Endothelial cell of umbilical vein (primary cell): ENCODE results near the gene RETREG2. TPM values are rescaled to one million over a fixed set of nuclear protein-coding genes. Genes with fewer than 3 reads are reported as not detected.

ENCODE experiments used
- BruUV-seq: library from RNA; stranded (reverse); fragments of 400-500 nt; replicated peaks from 2 replicates; lab custom pipeline; 2021; lab: Mats Ljungman, UMichigan
- CTCF ChIA-PET: fragments of 300-600, 350-600 bp; sonication (Branson Sonifier 250); formaldehyde crosslinking; loops from one replicate; lab custom pipeline; 2021; ENCODE audit warnings: antibody characterized with exemption, inconsistent platforms; lab: Charles Lee
- POLR2A ChIA-PET: fragments of 300-600, 350-600 bp; sonication (Branson Sonifier 250); formaldehyde crosslinking; loops from one replicate; lab custom pipeline; 2021; ENCODE audit warnings: antibody characterized with exemption, inconsistent platforms; lab: Charles Lee
- DNase-seq: peaks from one replicate; pipeline ENCODE4 v3.0.0-alpha.2; 2011; ENCODE audit warnings: low read depth, low spot score
- FAIRE-seq: peaks from 2 replicates; lab custom pipeline; 2011; peaks lifted over from hg19 to GRCh38; lab: Jason Lieb, UNC
- H2AFZ ChIP-seq: 2 replicates; pipeline ENCODE4 v1.6.0; 2012; ENCODE audit warnings: low read depth, low read length, control low read depth, inconsistent platforms
- H3K27ac ChIP-seq: 2 replicates; pipeline ENCODE4 v1.5.1; 2011; ENCODE audit warnings: low read depth, mild to moderate bottlenecking, control low read depth, low read length, moderate library complexity; ENCODE audit not compliant: insufficient read depth
- H3K27me3 ChIP-seq, 2 experiments: 2 replicates each; pipeline versions ENCODE4 v1.6.0 to v1.6.1; 2011; ENCODE audit warnings: low read length in 2 of 2, mixed read lengths in 1 of 2; ENCODE audit not compliant: control insufficient read depth in 2 of 2, insufficient read depth in 2 of 2
- H3K36me3 ChIP-seq, 2 experiments: 2 replicates in 1 of 2; 3 replicates in 1 of 2; pipeline ENCODE4 v1.5.1; 2011; ENCODE audit warnings: low read length in 2 of 2, mild to moderate bottlenecking in 1 of 2, moderate library complexity in 1 of 2; ENCODE audit not compliant: control insufficient read depth in 2 of 2, insufficient read depth in 2 of 2; ENCODE audit errors: extremely low read depth in 1 of 2
- H3K4me1 ChIP-seq: 3 replicates; pipeline ENCODE4 v1.5.1; 2011; ENCODE audit warnings: mild to moderate bottlenecking, low read length; ENCODE audit not compliant: control insufficient read depth, insufficient read depth; ENCODE audit errors: extremely low read depth
- H3K4me2 ChIP-seq: 2 replicates; pipeline ENCODE4 v1.6.1; 2011; ENCODE audit warnings: low read length, control low read depth, mixed read lengths; ENCODE audit not compliant: insufficient read depth
- H3K4me3 ChIP-seq, 3 experiments: fragments of 200-600 bp in 1 of 3; sonication (generic), shearing (Covaris generic) in 1 of 3; replicated peaks in 1 of 3; 2 replicates each; pipeline ENCODE4 v1.5.1; 2011 to 2016; ENCODE audit warnings: control low read depth in 3 of 3, low read length in 3 of 3, mild to moderate bottlenecking in 2 of 3, inconsistent platforms in 1 of 3, low read depth in 1 of 3, moderate library complexity in 1 of 3; ENCODE audit not compliant: insufficient read depth in 1 of 3
- H3K79me2 ChIP-seq: 2 replicates; pipeline ENCODE4 v1.6.0; 2012; ENCODE audit warnings: low read length, inconsistent platforms; ENCODE audit not compliant: control insufficient read depth, insufficient read depth
- H3K9ac ChIP-seq: replicated peaks from 2 replicates; pipeline ENCODE3; 2011; ENCODE audit warnings: low read length, control low read depth; ENCODE audit not compliant: insufficient read depth; ENCODE audit errors: extremely low read depth
- H3K9me1 ChIP-seq: replicated peaks from 3 replicates; pipeline ENCODE4 v1.6.0; 2011; ENCODE audit warnings: mild to moderate bottlenecking, low read length; ENCODE audit not compliant: control insufficient read depth, insufficient read depth; ENCODE audit errors: extremely low read depth
- H3K9me3 ChIP-seq: replicated peaks from 2 replicates; pipeline ENCODE4 v1.5.1; 2012; ENCODE audit warnings: low read length, inconsistent platforms; ENCODE audit not compliant: control insufficient read depth, insufficient read depth
- H4K20me1 ChIP-seq: replicated peaks from 2 replicates; pipeline ENCODE3; 2011; ENCODE audit warnings: mild to moderate bottlenecking, low read length; ENCODE audit not compliant: control insufficient read depth, insufficient read depth; ENCODE audit errors: extremely low read depth
- CTCF ChIP-seq, 2 donors: IDR thresholded peaks; 1 replicate in 1 of 2; 2 replicates in 1 of 2; pipeline ENCODE4 v1.5.1; 2011; ENCODE audit warnings: low read length in 2 of 2, mild to moderate bottlenecking in 2 of 2, moderate library complexity in 2 of 2, control low read depth in 1 of 2, inconsistent platforms in 1 of 2, low read depth in 1 of 2; ENCODE audit not compliant: insufficient read depth in 1 of 2; ENCODE audit errors: extremely low read depth in 1 of 2
- EZH2 ChIP-seq: IDR thresholded peaks from 2 replicates; pipeline ENCODE4 v1.6.1; 2012; ENCODE audit warnings: borderline replicate concordance, low read depth, mild to moderate bottlenecking, moderate library complexity, low read length, inconsistent platforms; ENCODE audit not compliant: severe bottlenecking
- FOS ChIP-seq: IDR thresholded peaks from 2 replicates; pipeline ENCODE4 v1.6.1; 2011; ENCODE audit warnings: mild to moderate bottlenecking, low read length, moderate library complexity, borderline replicate concordance; ENCODE audit not compliant: insufficient read depth
- GATA2 ChIP-seq: IDR thresholded peaks from 2 replicates; pipeline ENCODE4 v1.7.0; 2011; ENCODE audit warnings: low read depth, mild to moderate bottlenecking, moderate library complexity, mixed read lengths, low read length; ENCODE audit not compliant: insufficient read length, insufficient read depth
- JUN ChIP-seq: IDR thresholded peaks from 2 replicates; pipeline ENCODE4 v1.6.1; 2011; ENCODE audit warnings: borderline replicate concordance, low read depth; ENCODE audit not compliant: insufficient read length, insufficient read depth
- MAX ChIP-seq: IDR thresholded peaks from 2 replicates; pipeline ENCODE4 v1.6.1; 2011; ENCODE audit not compliant: insufficient read depth, insufficient read length
- MYC ChIP-seq: IDR thresholded peaks from one replicate; pipeline ENCODE4 v1.6.1; 2011; ENCODE audit warnings: mild to moderate bottlenecking, low read depth, low read length
- POLR2A ChIP-seq: IDR thresholded peaks from 2 replicates; pipeline ENCODE4 v1.6.1; 2012; ENCODE audit warnings: low read depth, mild to moderate bottlenecking, control low read depth, low read length
- POLR2AphosphoS5 ChIP-seq: IDR thresholded peaks from 2 replicates; pipeline ENCODE4 v1.6.1; 2012; ENCODE audit warnings: low read depth, mild to moderate bottlenecking, control low read depth, low read length, moderate library complexity; ENCODE audit not compliant: insufficient read depth
- dilution Hi-C: fragments of 300-500 bp; cut with MboI; formaldehyde crosslinking; loops from one replicate; pipeline ENCODE4 v1.15.0; 2019; ENCODE audit warnings: low sequenced_read_pairs; ENCODE audit not compliant: extremely low pct_ligation_motif_present
- intact Hi-C: fragments of 100-400 bp; cut with micrococcal nuclease; formaldehyde crosslinking; loops from one replicate; pipeline ENCODE4 v1.10.0; 2022
- polyA plus RNA-seq, 4 experiments: library from polyadenylated mRNA; depleted of rRNA in 3 of 4; stranded (reverse) in 3 of 4; unstranded in 1 of 4; fragments of >200 nt; gene quantifications; 2 replicates each; pipeline versions ENCODE4 v1.2.1 to v1.2.3, GENCODE V29; 2011 to 2012; ENCODE audit warnings: missing spikeins in 1 of 4
- total RNA-seq: library from RNA; stranded (reverse); gene quantifications from 2 replicates; pipeline ENCODE4 v1.2.3, GENCODE V29; 2021

The RETREG2 gene
- total and polyA plus RNA-seq, 2 donors (not counting 3 experiments of a cell fraction or from before 2014, with no cell fraction given): 59.5 to 76.1 TPM

DNA sequence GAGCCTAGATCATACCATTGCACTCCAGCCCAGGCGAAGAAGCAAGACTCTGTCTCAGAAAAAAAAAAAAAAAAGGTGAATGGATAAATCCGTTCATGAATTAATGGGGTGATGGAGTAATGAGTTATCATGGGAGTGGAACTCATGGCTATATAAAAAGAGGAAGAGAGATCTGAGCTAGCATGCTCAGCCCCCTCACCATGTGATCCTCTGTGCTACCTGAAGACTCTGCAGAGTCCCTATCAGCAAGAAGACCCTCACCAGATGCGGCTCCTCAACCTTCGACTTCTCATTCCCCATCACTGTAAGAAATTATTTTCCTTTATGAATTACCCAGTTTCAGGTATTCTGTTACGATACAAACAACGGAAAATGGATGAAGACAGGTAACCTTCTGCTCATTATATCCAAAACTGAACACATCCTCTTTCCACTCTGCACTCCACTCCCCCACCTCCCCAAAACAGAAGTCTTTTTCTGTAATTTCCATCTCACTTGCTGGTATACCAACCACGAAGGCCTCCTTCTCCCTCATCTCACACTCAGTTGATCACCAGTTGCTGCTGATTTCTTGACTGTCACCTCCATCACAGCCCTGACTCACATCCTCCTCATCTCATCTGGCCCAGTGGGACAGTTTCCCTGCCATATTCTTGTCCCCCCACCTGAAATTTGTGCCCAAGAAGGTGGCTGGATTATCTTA is 8.8 kb downstream of the RETREG2 start:
- Histone ChIP-seq H3K9me1 (no peaks in the 10 kb centered on the region), H3K9me3 (no peaks in the 10 kb centered on the region), H3K4me2 (no peak overlapping the region), H3K27ac (no peak overlapping the region), H3K4me3 (no peak overlapping the region), H3K36me3 (peaks cover 2 to 23% of the 10 kb centered on the region in 2 experiments), H3K27me3 (no peaks in the 10 kb centered on the region), H3K79me2 (no peaks in the 10 kb centered on the region), H2AFZ (no peak overlapping the region), H3K4me1 (no peaks in the 10 kb centered on the region), H3K9ac (no peak overlapping the region), H4K20me1 (no peaks in the 10 kb centered on the region)
- dilution Hi-C loops: no loop called here
- DNase-seq (no peak), FAIRE-seq (no peak)
- TF ChIP-seq JUN (no peak), EZH2 (no peak), MAX (no peak), GATA2 (no peak), MYC (no peak), CTCF (IDR thresholded peaks at IDR 0.05; ENCODE audit: extremely low read depth in 1 of 2, insufficient read depth in 1 of 2, low read depth in 1 of 2, low read length in 2 of 2) (no peak), POLR2AphosphoS5 (no peak), POLR2A (no peak), FOS (no peak)
- intact Hi-C loops: no loop called here
- POLR2A ChIA-PET: interaction anchor here (0.8 kb wide), 1 partner anchor 15 kb away, joined by 7 read pairs; no protein-coding TSS in a partner anchor
- CTCF ChIA-PET: no interaction called here
- no TSS peak for BruUV-seq
